Head of caudate nucleus (tissue), 42 donors: Measurements from ENCODE around the gene ARMH2.

Experiments
- DNase-seq, 42 donors: peaks; one replicate each; pipeline versions ENCODE4 v3.0.0 to v3.0.0-alpha.2; 2020 to 2021; ENCODE audit warnings: mixed read lengths in 7 of 42
- intact Hi-C: fragments of 100-400 bp; cut with DNase I; formaldehyde crosslinking; loops from one replicate; pipeline ENCODE4 v1.15.0; 2022

Gene ARMH2

GRCh38 chr6:24823185-24823584 lies 24.5 kb upstream of the ARMH2 start:
- intact Hi-C loops, result no loop called here
- no peak for DNase-seq

- intact Hi-C loops, result no loop called here
- no peak for DNase-seq
These were observed 24.0 kb upstream of the ARMH2 start for GRCh38 chr6:24822696-24823095.

GRCh38 chr6:24821860-24822444 lies 23.2 kb upstream of the ARMH2 start:
- DNase-seq, result no peak
- intact Hi-C loops, result no loop called here

- intact Hi-C loops, result no loop called here
- no peak for DNase-seq
These were observed 19.6 kb upstream of the ARMH2 start for GRCh38 chr6:24818346-24818745.

- intact Hi-C loops, result no loop called here
These were observed 11.0 kb upstream of the ARMH2 start for GRCh38 chr6:24809728-24810127.

GRCh38 chr6:24807584-24807983 lies 8.9 kb upstream of the ARMH2 start:
- no peak for DNase-seq
- intact Hi-C loops, result no loop called here

More at GRCh38 chr6:24809728-24810127, 11.0 kb upstream of the ARMH2 start:
- DNase-seq, result peak in 1 of 42 donors; percentile 20

- DNase-seq, result no peak
- intact Hi-C loops, result no loop called here
These were observed 3.7 kb upstream of the ARMH2 start for GRCh38 chr6:24802271-24803059.

GRCh38 chr6:24799541-24799915 lies 811 bp upstream of the ARMH2 start:
- intact Hi-C loops, result no loop called here
- no peak for DNase-seq

GRCh38 chr6:24797596-24798216 lies 1.0 kb downstream of the ARMH2 start:
- intact Hi-C loops, result no loop called here
- DNase-seq, result no peak

GRCh38 chr6:24796616-24797290 lies 2.0 kb downstream of the ARMH2 start:
- intact Hi-C loops, result no loop called here
- DNase-seq, result no peak

- DNase-seq, result no peak
- intact Hi-C loops, result no loop called here
These were observed 3.6 kb downstream of the ARMH2 start for GRCh38 chr6:24795106-24795505.

- intact Hi-C loops, result no loop called here
These were observed 10.6 kb downstream of the ARMH2 start for GRCh38 chr6:24788031-24788665.

GRCh38 chr6:24780206-24780605 lies 18.5 kb downstream of the ARMH2 start:
- intact Hi-C loops, result no loop called here
- DNase-seq, result no peak

More at GRCh38 chr6:24788031-24788665, 10.6 kb downstream of the ARMH2 start:
- DNase-seq, result no peak

- intact Hi-C loops, result loop anchor here (10.0 kb wide), 1 partner anchor 195 kb away; no protein-coding TSS in a partner anchor
These were observed 19.2 kb downstream of the ARMH2 start for GRCh38 chr6:24779416-24780016.

GRCh38 chr6:24778878-24779277 lies 19.8 kb downstream of the ARMH2 start:
- DNase-seq, result no peak
- intact Hi-C loops, result loop anchor here (10.0 kb wide), 1 partner anchor 194 kb away; no protein-coding TSS in a partner anchor

More at GRCh38 chr6:24779416-24780016, 19.2 kb downstream of the ARMH2 start:
- DNase-seq, result no peak

- DNase-seq, result no peak
- intact Hi-C loops, result loop anchor here (10.0 kb wide), 1 partner anchor 193 kb away; no protein-coding TSS in a partner anchor
These were observed 20.6 kb downstream of the ARMH2 start for GRCh38 chr6:24778121-24778520.

GRCh38 chr6:24777227-24777626 lies 21.5 kb downstream of the ARMH2 start:
- intact Hi-C loops, result loop anchor here (10.0 kb wide), 1 partner anchor 192 kb away; no protein-coding TSS in a partner anchor
- DNase-seq, result no peak

GRCh38 chr6:24775520-24776058 lies 23.1 kb downstream of the ARMH2 start:
- DNase-seq, result no peak
- intact Hi-C loops, result loop anchor here (10.0 kb wide), 1 partner anchor 191 kb away; no protein-coding TSS in a partner anchor
